OCI-LY3 (cell line): ENCODE data around the gene PRMT9.

Experiments used
- EZH2phosphoT487 ChIP-seq: fragments of 200-600 bp; shearing (Covaris generic); IDR thresholded peaks from 2 replicates; pipeline ENCODE4 v1.6.1; 2018; ENCODE audit warnings: antibody characterized with exemption, mixed run types, low read depth
- TF ChIP-seq, protein P1 (sequence below): fragments of 200-600, 300-600 bp; sonication (generic); IDR thresholded peaks from 2 replicates; pipeline ENCODE4 v1.5.1; 2014; ENCODE audit warnings: antibody characterized with exemption, low read length, low read depth

DNA sequence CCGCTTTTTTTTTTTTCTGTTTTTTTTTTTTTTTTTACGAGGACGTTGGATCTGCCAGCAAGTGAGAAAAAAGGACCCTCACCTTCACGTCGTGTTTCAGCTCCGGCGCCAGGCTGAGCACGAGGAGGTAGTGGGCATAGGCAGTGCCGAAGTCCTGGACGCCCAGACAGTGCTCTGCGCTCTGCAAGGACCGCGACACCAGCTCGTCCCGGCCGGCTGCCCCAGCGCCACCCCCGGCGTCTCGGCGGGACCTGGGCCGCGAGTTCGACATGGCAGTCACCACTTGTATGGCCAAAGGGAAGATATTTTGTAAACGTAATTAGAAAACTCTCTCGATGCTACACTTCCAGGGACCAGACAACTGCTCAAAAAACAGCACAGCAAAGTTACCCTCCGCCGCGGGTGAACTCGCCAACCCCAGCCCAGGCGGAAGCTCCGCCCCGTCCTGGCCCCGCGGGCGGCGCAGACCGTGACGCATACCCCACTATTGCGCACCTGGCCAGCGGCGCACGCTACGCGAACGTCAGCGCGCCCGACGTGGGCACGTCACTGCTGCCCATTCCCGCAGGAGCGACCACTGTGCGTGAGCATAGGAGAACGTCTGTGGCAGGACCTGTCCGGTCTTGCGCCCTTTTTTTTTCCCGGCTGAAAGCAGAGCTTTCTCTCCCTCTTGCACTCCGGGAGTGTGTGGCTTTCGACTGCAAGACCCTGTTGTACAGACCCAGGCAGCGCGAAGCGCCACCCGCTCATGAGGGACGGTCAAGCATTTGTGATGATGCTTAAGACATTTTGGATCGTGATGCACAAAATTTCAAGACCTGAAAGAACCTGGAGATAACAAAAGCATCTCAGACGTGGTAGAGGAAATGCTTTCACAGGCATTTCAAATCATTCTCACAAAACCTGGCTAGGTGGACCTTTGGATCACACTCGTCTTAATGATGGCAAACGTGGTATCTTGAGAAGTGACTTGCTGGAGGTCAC is at the start of gene PRMT9:
- TF ChIP-seq, protein P1, sequence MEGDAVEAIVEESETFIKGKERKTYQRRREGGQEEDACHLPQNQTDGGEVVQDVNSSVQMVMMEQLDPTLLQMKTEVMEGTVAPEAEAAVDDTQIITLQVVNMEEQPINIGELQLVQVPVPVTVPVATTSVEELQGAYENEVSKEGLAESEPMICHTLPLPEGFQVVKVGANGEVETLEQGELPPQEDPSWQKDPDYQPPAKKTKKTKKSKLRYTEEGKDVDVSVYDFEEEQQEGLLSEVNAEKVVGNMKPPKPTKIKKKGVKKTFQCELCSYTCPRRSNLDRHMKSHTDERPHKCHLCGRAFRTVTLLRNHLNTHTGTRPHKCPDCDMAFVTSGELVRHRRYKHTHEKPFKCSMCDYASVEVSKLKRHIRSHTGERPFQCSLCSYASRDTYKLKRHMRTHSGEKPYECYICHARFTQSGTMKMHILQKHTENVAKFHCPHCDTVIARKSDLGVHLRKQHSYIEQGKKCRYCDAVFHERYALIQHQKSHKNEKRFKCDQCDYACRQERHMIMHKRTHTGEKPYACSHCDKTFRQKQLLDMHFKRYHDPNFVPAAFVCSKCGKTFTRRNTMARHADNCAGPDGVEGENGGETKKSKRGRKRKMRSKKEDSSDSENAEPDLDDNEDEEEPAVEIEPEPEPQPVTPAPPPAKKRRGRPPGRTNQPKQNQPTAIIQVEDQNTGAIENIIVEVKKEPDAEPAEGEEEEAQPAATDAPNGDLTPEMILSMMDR: no peak
- no peak for TF ChIP-seq EZH2phosphoT487
